Neural progenitor cell (in vitro differentiated cells): ENCODE data around the gene DNAJB12. TPM values are rescaled to one million over a fixed set of nuclear protein-coding genes. Genes with fewer than 3 reads are reported as not detected.
A peak's percentile ranks its signal among the peaks of the same experiment; 100 is the strongest.
"Not testable (repeated sequence)": the region's sequence is repeated elsewhere in the genome, so short reads cannot be mapped to it uniquely, and the experiment has no call there.

ENCODE experiments used
- DNase-seq: peaks from one replicate; pipeline ENCODE4 v3.0.0-alpha.2; 2016; ENCODE audit warnings: low spot score
- H2AFZ ChIP-seq: fragments of 200-600 bp; sonication (generic); replicated peaks from 2 replicates; pipeline ENCODE4 v1.6.1; 2016; ENCODE audit warnings: antibody characterized with exemption
- H3F3A ChIP-seq: fragments of 200-600 bp; sonication (generic); 2 replicates; pipeline ENCODE4 v1.6.1; 2016; ENCODE audit warnings: antibody characterized with exemption, low read depth
- H3K27ac ChIP-seq: fragments of 200-600 bp; sonication (generic); 2 replicates; pipeline ENCODE4 v1.5.1; 2016; ENCODE audit warnings: mild to moderate bottlenecking
- H3K27me3 ChIP-seq: fragments of 200-600 bp; sonication (generic); 2 replicates; pipeline ENCODE4 v1.6.1; 2016; ENCODE audit warnings: mild to moderate bottlenecking, moderate library complexity
- H3K36me3 ChIP-seq: fragments of 200-600 bp; sonication (generic); 2 replicates; pipeline ENCODE4 v1.5.1; 2016
- H3K4me1 ChIP-seq: fragments of 200-600 bp; sonication (generic); 2 replicates; pipeline ENCODE4 v1.6.1; 2016; ENCODE audit warnings: mixed run types
- H3K4me2 ChIP-seq: fragments of 200-600 bp; sonication (generic); 2 replicates; pipeline ENCODE4 v1.6.1; 2016
- H3K4me3 ChIP-seq: fragments of 200-600 bp; sonication (generic); 2 replicates; pipeline ENCODE4 v1.5.1; 2016
- H3K79me2 ChIP-seq: fragments of 200-600 bp; sonication (generic); 2 replicates; pipeline ENCODE4 v1.6.1; 2016; ENCODE audit warnings: low read depth
- H3K9ac ChIP-seq: fragments of 200-600 bp; sonication (generic); 2 replicates; pipeline ENCODE4 v1.6.1; 2016
- H3K9me3 ChIP-seq: fragments of 200-600 bp; sonication (generic); 2 replicates; pipeline ENCODE4 v1.5.1; 2016; ENCODE audit warnings: low read depth
- H4K20me1 ChIP-seq: fragments of 200-600 bp; sonication (generic); 2 replicates; pipeline ENCODE4 v1.6.1; 2016; ENCODE audit warnings: low read depth
- H3K27ac Mint-ChIP-seq: 3 replicates; pipeline ENCODE4 v1.8.0; 2021; ENCODE audit warnings: mixed read lengths
- H3K27me3 Mint-ChIP-seq: 2 replicates; pipeline ENCODE4 v1.8.0; 2022; ENCODE audit warnings: low read depth, mild to moderate bottlenecking, inconsistent platforms, moderate library complexity, mixed read lengths; ENCODE audit not compliant: insufficient read depth
- H3K36me3 Mint-ChIP-seq: 3 replicates; pipeline ENCODE4 v1.8.0; 2021; ENCODE audit warnings: mixed read lengths
- H3K4me1 Mint-ChIP-seq: 3 replicates; pipeline ENCODE4 v1.8.0; 2021; ENCODE audit warnings: mixed read lengths
- H3K4me3 Mint-ChIP-seq: 3 replicates; pipeline ENCODE4 v1.8.0; 2021; ENCODE audit warnings: mild to moderate bottlenecking, moderate library complexity, mixed read lengths
- H3K9me3 Mint-ChIP-seq: 3 replicates; pipeline ENCODE4 v1.8.0; 2020; ENCODE audit warnings: mixed read lengths
- CTCF ChIP-seq: fragments of 200-600 bp; sonication (generic); IDR thresholded peaks from 2 replicates; pipeline ENCODE4 v1.5.1; 2017; ENCODE audit warnings: antibody characterized with exemption, mild to moderate bottlenecking
- EZH2 ChIP-seq: fragments of 200-600 bp; sonication (generic); IDR thresholded peaks from 2 replicates; pipeline ENCODE4 v1.6.1; 2017; ENCODE audit warnings: antibody characterized with exemption, mild to moderate bottlenecking, moderate library complexity
- EZH2phosphoT487 ChIP-seq: fragments of 200-600 bp; sonication (generic); IDR thresholded peaks from 2 replicates; pipeline ENCODE4 v1.6.1; 2017; ENCODE audit warnings: antibody characterized with exemption
- total RNA-seq: library from RNA; depleted of rRNA; stranded (reverse); fragments of >200 nt; gene quantifications from 2 replicates; pipeline ENCODE4 v1.2.3, GENCODE V29; 2015; ENCODE audit warnings: low replicate concordance

DNAJB12 gene
- total RNA-seq, 1 donor from 2014 or later, result 8.8 TPM

- peaks cover 26% of the 10 kb centered on the region for H3F3A ChIP-seq
- no peak overlapping the region for H3K4me3 ChIP-seq
- no peak overlapping the region for H3K9ac ChIP-seq
- H3K4me1 ChIP-seq, result peaks cover 16% of the 10 kb centered on the region
- Mint-ChIP-seq H3K4me3 (peak overlapping the region; percentile 84), H3K9me3 (peaks cover 3% of the 10 kb centered on the region), H3K27me3 (peaks cover 11% of the 10 kb centered on the region), H3K27ac (peak overlapping the region; percentile 95), H3K4me1 (peaks cover 35% of the 10 kb centered on the region), H3K36me3 (peaks cover 2% of the 10 kb centered on the region)
- no peaks in the 10 kb centered on the region for H3K27me3 ChIP-seq
- no peak overlapping the region for H3K27ac ChIP-seq
- no peak for DNase-seq
- no peaks in the 10 kb centered on the region for H3K79me2 ChIP-seq
- no peaks in the 10 kb centered on the region for H3K9me3 ChIP-seq
- no peaks in the 10 kb centered on the region for H3K36me3 ChIP-seq
- TF ChIP-seq CTCF, result no peak
- no peak for TF ChIP-seq EZH2phosphoT487
- no peak for TF ChIP-seq EZH2
- no peaks in the 10 kb centered on the region for H4K20me1 ChIP-seq
- peak overlapping the region; percentile 79 for H3K4me2 ChIP-seq
- H2AFZ ChIP-seq, result peak overlapping the region; percentile 17
These were observed 55.9 kb downstream of the DNAJB12 start for GRCh38 chr10:72298592-72299519.

- Mint-ChIP-seq H3K4me1 (peaks cover 36% of the 10 kb centered on the region), H3K9me3 (peaks cover 3% of the 10 kb centered on the region), H3K36me3 (peaks cover 2% of the 10 kb centered on the region), H3K27ac (peak overlapping the region; percentile 95), H3K4me3 (peak overlapping the region; percentile 84), H3K27me3 (peaks cover 8% of the 10 kb centered on the region)
- no peak for TF ChIP-seq CTCF
- TF ChIP-seq EZH2phosphoT487, result no peak
- TF ChIP-seq EZH2, result no peak
- no peak overlapping the region for H3K27ac ChIP-seq
- H2AFZ ChIP-seq, result peak overlapping the region; percentile 17
- H3K36me3 ChIP-seq, result no peaks in the 10 kb centered on the region
- peak overlapping the region; percentile 79 for H3K4me2 ChIP-seq
- H3K79me2 ChIP-seq, result no peaks in the 10 kb centered on the region
- H3K4me1 ChIP-seq, result peaks cover 16% of the 10 kb centered on the region
- DNase-seq, result peak; percentile 98
- no peaks in the 10 kb centered on the region for H3K9me3 ChIP-seq
- H4K20me1 ChIP-seq, result no peaks in the 10 kb centered on the region
- peaks cover 27% of the 10 kb centered on the region for H3F3A ChIP-seq
- H3K4me3 ChIP-seq, result peak overlapping the region; percentile 63
- H3K27me3 ChIP-seq, result no peaks in the 10 kb centered on the region
- no peak overlapping the region for H3K9ac ChIP-seq
These were observed 56.7 kb downstream of the DNAJB12 start for GRCh38 chr10:72297805-72298591.

- H3K4me3 ChIP-seq, result peak overlapping the region; percentile 63
- Mint-ChIP-seq H3K4me3 (peak overlapping the region; percentile 84), H3K27ac (no peak overlapping the region), H3K27me3 (peaks cover 8% of the 10 kb centered on the region), H3K9me3 (peaks cover 3% of the 10 kb centered on the region), H3K4me1 (peaks cover 36% of the 10 kb centered on the region), H3K36me3 (peaks cover 2% of the 10 kb centered on the region)
- TF ChIP-seq CTCF (no peak), EZH2phosphoT487 (no peak), EZH2 (no peak)
- peaks cover 27% of the 10 kb centered on the region for H3F3A ChIP-seq
- no peak overlapping the region for H3K9ac ChIP-seq
- no peak overlapping the region for H2AFZ ChIP-seq
- H3K79me2 ChIP-seq, result no peaks in the 10 kb centered on the region
- H3K4me1 ChIP-seq, result peaks cover 16% of the 10 kb centered on the region
- no peak overlapping the region for H3K27ac ChIP-seq
- no peaks in the 10 kb centered on the region for H3K36me3 ChIP-seq
- no peaks in the 10 kb centered on the region for H3K9me3 ChIP-seq
- peak overlapping the region; percentile 79 for H3K4me2 ChIP-seq
- no peaks in the 10 kb centered on the region for H3K27me3 ChIP-seq
- no peak for DNase-seq
- no peaks in the 10 kb centered on the region for H4K20me1 ChIP-seq
These were observed 57.4 kb downstream of the DNAJB12 start for GRCh38 chr10:72297281-72297804.

DNA sequence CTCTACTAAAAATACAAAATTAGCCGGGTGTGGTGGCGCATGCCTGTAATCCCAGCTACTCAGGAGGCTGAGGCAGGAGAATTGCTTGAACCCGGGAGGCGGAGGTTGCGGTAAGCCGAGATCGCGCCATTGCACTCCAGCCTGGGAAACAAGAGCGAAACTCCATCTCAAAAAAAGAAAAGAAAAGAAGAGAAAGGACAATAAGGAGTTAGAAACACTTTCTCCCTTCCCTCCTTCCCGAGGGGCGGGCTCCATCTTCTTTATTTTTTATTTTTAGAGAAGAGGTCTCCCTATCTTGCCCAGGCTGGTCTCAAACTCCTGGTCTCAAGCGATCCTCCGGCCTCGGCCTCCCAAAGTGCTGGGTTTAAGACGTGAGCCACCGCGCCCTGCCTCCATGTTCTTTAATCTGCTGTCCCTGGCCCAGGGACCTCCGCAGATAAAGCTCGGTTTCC lies 57.9 kb downstream of the DNAJB12 start:
- H2AFZ ChIP-seq, H3K79me2 ChIP-seq, H3K9me3 Mint-ChIP-seq, H3K36me3 Mint-ChIP-seq, H3K36me3 ChIP-seq, H3K9me3 ChIP-seq, DNase-seq, H4K20me1 ChIP-seq, H3K27me3 Mint-ChIP-seq, H3K27ac Mint-ChIP-seq, H3K27me3 ChIP-seq, H3K9ac ChIP-seq, H3K27ac ChIP-seq: not testable (repeated sequence)
- H3K4me1 ChIP-seq, result peaks cover 16% of the 10 kb centered on the region
- peaks cover 27% of the 10 kb centered on the region for H3F3A ChIP-seq
- Mint-ChIP-seq H3K4me3 (peak overlapping the region; percentile 84), H3K4me1 (peaks cover 36% of the 10 kb centered on the region)
- peak overlapping the region; percentile 79 for H3K4me2 ChIP-seq
- peak overlapping the region; percentile 63 for H3K4me3 ChIP-seq
